Activated T-helper 2 cell treated with anti-CD3 and anti-CD28 coated beads, Interferon-gamma antibody, Interleukin-2, Interleukin-4, amounts not matched to agents 10 μg/mL and 5 μg/mL and 100 μg/mL, durations not matched to agents 14 hours and 24 hours and 36 hours (primary cell): ENCODE data around the gene TRIM38. TPM values are rescaled to one million over a fixed set of nuclear protein-coding genes. Genes with fewer than 3 reads are reported as not detected.
"Not testable (repeated sequence)": the region's sequence is repeated elsewhere in the genome, so short reads cannot be mapped to it uniquely, and the experiment has no call there.

Experiments
- DNase-seq: peaks from one replicate; pipeline ENCODE4 v3.0.0; 2021; ENCODE audit warnings: low spot score
- H3K27ac Mint-ChIP-seq: one replicate; pipeline ENCODE4 v1.8.0; 2021; ENCODE audit warnings: mixed read lengths
- H3K27me3 Mint-ChIP-seq: one replicate; pipeline ENCODE4 v1.8.0; 2021; ENCODE audit warnings: low read depth, mixed read lengths
- H3K36me3 Mint-ChIP-seq: one replicate; pipeline ENCODE4 v1.8.0; 2021; ENCODE audit warnings: low read depth, mixed read lengths
- H3K4me1 Mint-ChIP-seq: one replicate; pipeline ENCODE4 v1.8.0; 2021; ENCODE audit warnings: low read depth, mixed read lengths
- H3K4me3 Mint-ChIP-seq: one replicate; pipeline ENCODE4 v1.8.0; 2021; ENCODE audit warnings: low read depth, mild to moderate bottlenecking, moderate library complexity, mixed read lengths
- H3K9me3 Mint-ChIP-seq: one replicate; pipeline ENCODE4 v1.8.0; 2021; ENCODE audit warnings: mixed read lengths
- intact Hi-C: fragments of 100-400 bp; cut with micrococcal nuclease; formaldehyde crosslinking; loops from one replicate; pipeline ENCODE4 v1.15.1; 2023
- total RNA-seq: library from RNA; stranded (reverse); gene quantifications from 2 replicates; pipeline ENCODE4 v1.2.3, GENCODE V29; 2022

TRIM38 gene
- total RNA-seq, 1 donor from 2014 or later, result 29.2 TPM

DNA sequence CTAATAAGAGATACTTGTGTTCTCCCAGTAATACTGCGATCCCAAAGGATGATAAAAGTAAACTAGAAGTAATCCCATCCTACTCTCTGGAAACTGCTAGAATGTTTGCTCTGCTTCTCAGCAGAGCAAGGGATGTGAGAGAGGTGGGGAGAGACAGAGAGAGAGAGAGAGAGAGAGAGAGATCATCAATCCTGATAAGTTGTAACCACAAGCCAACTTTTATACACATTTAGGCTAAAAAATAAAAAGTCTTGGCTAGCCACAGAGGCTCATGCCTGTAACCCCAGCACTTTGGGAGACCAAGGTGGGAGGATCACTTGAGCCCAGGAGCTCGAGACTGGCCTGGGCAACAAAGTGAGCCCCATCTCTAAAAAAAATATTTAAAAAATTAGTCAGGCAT, 16.0 kb upstream of the TRIM38 start:
- peaks cover 8% of the 10 kb centered on the region for H3K36me3 Mint-ChIP-seq
- peaks cover 8% of the 10 kb centered on the region for H3K9me3 Mint-ChIP-seq
- peak; percentile 22 for DNase-seq
- peak overlapping the region; percentile 69 for H3K27ac Mint-ChIP-seq
- peaks cover 2% of the 10 kb centered on the region for H3K27me3 Mint-ChIP-seq
- intact Hi-C loops, result loop anchor here (5.0 kb wide), 1 partner anchor 46 kb away; no protein-coding TSS in a partner anchor
- H3K4me1 Mint-ChIP-seq, result peaks cover 34% of the 10 kb centered on the region
- no peak overlapping the region for H3K4me3 Mint-ChIP-seq

DNA sequence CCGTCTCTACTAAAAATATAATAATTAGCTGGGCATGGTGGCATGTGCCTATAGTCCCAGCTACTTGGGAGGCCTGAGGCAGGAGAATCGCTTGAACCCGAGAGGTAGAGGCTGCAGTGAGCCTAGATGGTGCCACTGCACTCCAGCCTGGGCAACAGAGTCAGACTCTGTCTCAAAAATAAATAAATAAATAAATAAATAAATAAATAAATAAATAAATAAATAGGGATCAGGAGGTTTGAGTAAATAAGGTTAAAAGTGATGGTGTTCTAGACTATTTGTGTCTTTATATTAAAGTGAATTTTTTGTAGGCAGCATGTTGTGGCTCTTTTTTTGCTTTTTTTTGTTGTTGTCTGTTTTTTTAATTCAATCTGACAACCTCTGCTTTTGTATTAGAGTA, 15.1 kb upstream of the TRIM38 start:
- H3K27ac Mint-ChIP-seq, result not testable (repeated sequence)
- intact Hi-C loops, result loop anchor here (5.0 kb wide), 1 partner anchor 45 kb away; no protein-coding TSS in a partner anchor

DNA sequence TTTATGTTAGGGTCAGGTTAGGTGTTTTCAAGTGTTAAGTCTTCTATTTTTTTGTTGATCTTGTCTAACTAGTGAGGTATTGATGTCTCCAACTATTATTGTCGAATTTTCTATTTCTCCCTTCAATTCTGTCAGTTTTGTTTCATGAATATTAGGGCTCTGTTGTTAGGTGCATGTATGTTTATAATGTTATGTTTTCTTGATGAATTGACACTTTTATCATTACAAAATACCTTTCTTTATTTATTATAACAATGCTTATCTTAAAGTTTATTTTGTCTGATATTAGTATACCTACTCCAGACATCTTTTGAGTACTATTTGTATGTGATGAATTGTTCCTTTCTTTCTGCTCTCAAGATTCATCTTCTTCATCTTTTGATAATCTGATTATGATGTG, 12.9 kb upstream of the TRIM38 start:
- intact Hi-C loops, result loop anchor here (5.0 kb wide), 1 partner anchor 43 kb away; no protein-coding TSS in a partner anchor
- Mint-ChIP-seq H3K36me3 (peaks cover 14% of the 10 kb centered on the region), H3K27me3 (no peaks in the 10 kb centered on the region), H3K4me1 (peaks cover 22% of the 10 kb centered on the region), H3K4me3 (no peak overlapping the region), H3K27ac (no peak overlapping the region), H3K9me3 (peaks cover 8% of the 10 kb centered on the region)
- no peak for DNase-seq

More for the DNA sequence above, 15.1 kb upstream of the TRIM38 start:
- not testable (repeated sequence) for H3K9me3 Mint-ChIP-seq, H3K27me3 Mint-ChIP-seq, H3K4me3 Mint-ChIP-seq, DNase-seq
- H3K4me1 Mint-ChIP-seq, result peaks cover 32% of the 10 kb centered on the region
- peaks cover 13% of the 10 kb centered on the region for H3K36me3 Mint-ChIP-seq

DNA sequence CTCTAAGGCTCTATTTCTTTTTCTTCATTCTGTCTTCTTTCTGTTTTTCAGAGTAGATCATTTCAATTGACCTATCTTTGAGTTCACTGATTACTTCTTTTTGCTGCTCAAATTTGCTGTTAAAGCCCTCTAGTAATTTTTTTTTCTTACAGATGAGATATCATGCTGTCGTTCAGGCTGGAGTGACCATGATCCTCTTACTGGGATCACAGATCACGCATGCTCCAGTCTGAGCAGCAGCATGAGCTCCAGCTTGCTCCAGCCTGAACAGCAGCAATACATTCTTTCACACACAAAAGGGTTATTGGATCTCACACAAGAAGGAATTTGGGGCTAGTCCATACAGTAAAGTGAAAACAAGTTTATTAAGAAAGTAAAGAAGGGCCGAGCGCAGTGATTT, 12.3 kb upstream of the TRIM38 start:
- Mint-ChIP-seq H3K27me3 (no peaks in the 10 kb centered on the region), H3K27ac (no peak overlapping the region)
- intact Hi-C loops, result no loop called here

DNA sequence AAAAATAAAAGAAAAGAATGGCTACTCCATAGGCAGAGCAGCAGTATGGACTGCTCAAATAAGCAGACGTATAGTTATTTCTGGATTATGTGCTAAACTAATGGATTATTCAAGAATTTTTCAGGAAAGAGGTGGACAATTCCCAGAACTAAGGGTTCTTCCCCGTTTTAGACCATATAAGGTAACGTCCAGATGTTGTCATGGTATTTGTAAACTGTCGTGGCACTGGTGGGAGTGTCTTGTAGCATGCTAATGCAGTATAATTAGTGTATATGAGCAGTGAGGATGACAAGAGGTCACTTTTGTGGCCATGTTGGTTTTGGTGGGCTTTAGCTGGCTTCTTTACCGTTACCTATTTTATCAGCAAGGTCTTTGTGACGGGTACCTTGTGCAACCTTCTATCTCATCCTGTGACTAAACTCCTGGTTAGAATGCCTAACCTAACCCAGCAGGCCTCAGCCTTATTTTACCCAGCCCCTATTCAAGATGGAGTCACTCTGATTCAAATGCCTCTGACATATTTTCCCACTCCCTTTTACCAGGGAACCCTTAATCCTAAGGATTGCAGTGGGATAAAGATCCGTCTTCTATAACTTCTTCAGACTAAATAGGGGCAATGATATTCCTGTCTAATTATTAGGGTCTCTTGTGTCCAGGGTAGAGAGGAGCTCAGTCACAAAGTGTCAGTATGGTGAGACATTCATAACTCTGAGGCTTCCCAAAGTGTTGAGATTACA, 11.1 kb upstream of the TRIM38 start:
- Mint-ChIP-seq H3K4me1 (peaks cover 6% of the 10 kb centered on the region), H3K27me3 (no peaks in the 10 kb centered on the region), H3K4me3 (no peak overlapping the region), H3K9me3 (no peaks in the 10 kb centered on the region), H3K36me3 (peaks cover 6% of the 10 kb centered on the region), H3K27ac (no peak overlapping the region)
- intact Hi-C loops, result no loop called here
- DNase-seq, result no peak

More for the DNA sequence above, 12.3 kb upstream of the TRIM38 start:
- Mint-ChIP-seq H3K4me3 (no peak overlapping the region), H3K4me1 (peaks cover 16% of the 10 kb centered on the region), H3K36me3 (peaks cover 13% of the 10 kb centered on the region), H3K9me3 (peaks cover 7% of the 10 kb centered on the region)
- no peak for DNase-seq

DNA sequence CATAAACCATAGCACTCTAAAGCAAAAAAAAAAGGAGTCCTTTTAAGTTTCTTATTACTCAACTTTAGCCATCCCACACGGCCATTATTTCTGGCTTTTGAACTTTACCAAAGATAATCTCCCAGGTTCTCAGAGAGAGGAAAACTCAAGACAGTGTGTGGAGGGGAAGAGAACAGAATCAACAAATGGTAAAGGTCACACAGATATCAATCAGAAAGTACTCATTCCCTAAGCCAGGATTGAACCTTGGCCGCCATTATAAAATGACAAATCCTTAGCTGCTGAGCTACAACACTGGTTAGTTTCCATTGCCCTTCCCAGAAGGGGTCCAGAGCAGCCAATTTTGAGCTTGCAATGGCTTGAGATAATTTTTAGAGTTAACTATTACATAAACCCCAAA, 10.1 kb upstream of the TRIM38 start:
- intact Hi-C loops, result no loop called here
- H3K27me3 Mint-ChIP-seq, result no peaks in the 10 kb centered on the region
- H3K4me1 Mint-ChIP-seq, result peaks cover 4% of the 10 kb centered on the region
- H3K27ac Mint-ChIP-seq, result no peak overlapping the region
- H3K36me3 Mint-ChIP-seq, result peaks cover 6% of the 10 kb centered on the region
- H3K4me3 Mint-ChIP-seq, result no peak overlapping the region
- peaks cover 5% of the 10 kb centered on the region for H3K9me3 Mint-ChIP-seq
- no peak for DNase-seq

DNA sequence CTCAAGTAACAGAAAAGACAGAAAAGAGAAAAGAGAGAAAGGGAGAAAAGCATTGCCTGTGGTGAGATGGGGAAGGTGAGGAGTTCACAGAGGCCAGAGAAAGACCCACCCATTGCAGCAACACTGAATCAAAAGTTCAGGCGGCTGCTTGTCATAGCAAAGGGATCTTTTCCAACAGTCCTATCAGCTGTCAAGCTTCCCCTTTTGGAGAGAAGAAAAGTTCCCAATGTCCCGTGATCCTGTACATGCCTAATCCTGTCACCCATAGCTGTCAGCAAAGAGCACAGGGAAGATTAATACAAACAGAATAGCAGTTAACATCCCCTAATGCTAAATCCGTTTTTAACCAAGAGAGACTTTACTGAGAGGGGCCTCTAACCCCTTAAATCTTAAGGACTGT, 8.9 kb upstream of the TRIM38 start:
- H3K27me3 Mint-ChIP-seq, result no peaks in the 10 kb centered on the region
- no peak overlapping the region for H3K27ac Mint-ChIP-seq
- peaks cover 14% of the 10 kb centered on the region for H3K36me3 Mint-ChIP-seq
- peaks cover 11% of the 10 kb centered on the region for H3K4me1 Mint-ChIP-seq
- intact Hi-C loops, result no loop called here
- no peak overlapping the region for H3K4me3 Mint-ChIP-seq
- no peak for DNase-seq
- H3K9me3 Mint-ChIP-seq, result peaks cover 13% of the 10 kb centered on the region

DNA sequence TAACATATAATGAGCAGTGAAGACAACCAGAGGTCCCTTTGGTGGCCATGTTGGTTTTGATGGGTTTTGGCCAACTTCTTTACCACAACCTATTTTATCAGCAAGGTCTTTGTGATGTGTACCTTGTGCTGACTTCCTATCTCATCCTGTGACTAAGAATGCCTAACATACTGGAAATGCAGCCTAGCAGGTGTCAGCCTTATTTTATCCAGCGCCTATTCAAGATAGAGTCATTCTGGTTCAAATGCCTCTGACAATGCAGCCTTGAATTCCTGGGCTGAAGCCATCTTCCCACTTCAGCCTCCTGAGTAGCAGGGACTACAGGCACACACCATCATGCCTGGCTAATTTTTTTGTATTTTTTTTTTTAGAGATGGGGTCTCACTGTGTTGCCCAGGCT, 7.8 kb upstream of the TRIM38 start:
- no peak overlapping the region for H3K27ac Mint-ChIP-seq
- DNase-seq, result no peak
- peaks cover 24% of the 10 kb centered on the region for H3K36me3 Mint-ChIP-seq
- peaks cover 23% of the 10 kb centered on the region for H3K9me3 Mint-ChIP-seq
- H3K4me3 Mint-ChIP-seq, result no peak overlapping the region
- peaks cover 22% of the 10 kb centered on the region for H3K4me1 Mint-ChIP-seq
- no peaks in the 10 kb centered on the region for H3K27me3 Mint-ChIP-seq
- intact Hi-C loops, result no loop called here

DNA sequence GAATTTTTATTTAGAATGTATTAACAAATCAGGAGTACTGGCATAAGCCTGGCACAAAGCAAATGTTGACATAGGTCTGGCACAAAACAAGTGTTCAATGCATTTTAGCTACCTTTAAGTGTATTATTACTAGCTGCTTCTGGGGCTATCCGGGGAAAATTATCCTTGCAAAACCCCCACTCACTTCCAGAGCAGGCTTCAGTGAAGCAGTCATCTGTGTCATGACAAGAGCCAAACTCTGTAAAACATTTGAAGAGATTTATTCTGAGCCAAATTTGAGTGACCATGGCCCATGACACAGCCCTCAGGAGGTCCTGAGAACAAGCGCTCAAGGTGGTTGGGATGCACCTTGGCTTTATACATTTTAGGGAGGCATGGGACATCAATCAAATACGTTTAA, 6.4 kb upstream of the TRIM38 start:
- H3K36me3 Mint-ChIP-seq, result peaks cover 33% of the 10 kb centered on the region
- intact Hi-C loops, result no loop called here
- peaks cover 37% of the 10 kb centered on the region for H3K9me3 Mint-ChIP-seq
- no peaks in the 10 kb centered on the region for H3K27me3 Mint-ChIP-seq
- peaks cover 32% of the 10 kb centered on the region for H3K4me1 Mint-ChIP-seq
- no peak for DNase-seq
- H3K4me3 Mint-ChIP-seq, result no peak overlapping the region
- no peak overlapping the region for H3K27ac Mint-ChIP-seq

DNA sequence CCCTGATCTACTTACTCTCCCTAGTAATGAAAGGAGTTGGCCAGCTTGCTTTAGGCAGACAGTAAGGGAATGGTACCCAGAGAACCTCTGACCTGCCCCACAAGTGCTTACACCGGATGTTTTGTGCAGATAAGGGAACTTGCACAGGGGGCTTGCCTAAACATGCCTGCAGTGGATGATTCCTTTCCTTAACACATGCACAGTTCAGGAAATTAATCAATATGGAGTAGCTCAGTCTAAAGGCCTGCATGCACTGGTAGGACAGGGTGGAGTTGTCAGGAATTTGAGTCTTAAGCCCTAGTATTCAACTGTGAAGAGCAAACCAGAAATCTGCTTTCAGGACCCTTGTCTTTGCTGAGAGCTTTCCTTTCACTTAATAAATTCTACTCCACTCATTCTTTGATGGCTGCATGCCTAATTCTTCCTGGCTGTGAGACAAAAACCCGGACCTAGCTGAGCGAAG, 3.9 kb upstream of the TRIM38 start:
- no peak overlapping the region for H3K4me3 Mint-ChIP-seq
- H3K4me1 Mint-ChIP-seq, result peaks cover 44% of the 10 kb centered on the region
- no peak for DNase-seq
- H3K27ac Mint-ChIP-seq, result peak overlapping the region; percentile 52
- H3K36me3 Mint-ChIP-seq, result peaks cover 37% of the 10 kb centered on the region
- intact Hi-C loops, result no loop called here
- H3K27me3 Mint-ChIP-seq, result no peaks in the 10 kb centered on the region
- H3K9me3 Mint-ChIP-seq, result peaks cover 37% of the 10 kb centered on the region

DNA sequence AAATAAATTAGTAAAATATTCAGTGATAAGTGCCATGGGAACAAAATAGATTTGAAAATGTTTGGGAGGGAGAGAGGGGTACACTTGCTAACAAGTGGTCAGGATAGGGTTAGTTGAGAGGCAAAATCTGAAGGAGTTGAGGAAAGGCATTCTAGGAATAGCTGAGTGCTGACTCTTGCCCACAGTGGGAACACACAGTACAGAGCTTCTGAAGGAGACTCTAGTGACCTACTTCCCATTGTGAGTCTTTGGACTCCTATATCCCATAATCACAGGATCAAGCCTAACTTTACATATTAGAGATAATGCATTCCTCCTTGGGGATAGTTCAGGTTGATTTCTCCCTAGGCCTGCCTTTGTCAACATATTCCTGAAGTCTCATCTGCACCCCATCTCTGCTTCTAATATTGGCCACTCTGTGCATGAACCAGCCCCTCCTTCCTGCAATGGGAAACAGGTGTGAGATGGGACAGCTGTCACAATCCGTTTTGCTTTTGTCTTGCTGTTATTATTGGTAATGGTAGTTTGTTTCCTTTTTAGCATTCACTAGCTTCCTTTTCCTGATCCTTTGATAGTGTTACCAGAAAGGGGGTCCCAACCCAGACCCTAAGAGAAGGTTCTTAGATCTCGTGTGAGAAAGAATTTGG, 2.6 kb upstream of the TRIM38 start:
- no peaks in the 10 kb centered on the region for H3K27me3 Mint-ChIP-seq
- intact Hi-C loops, result no loop called here
- peaks cover 51% of the 10 kb centered on the region for H3K4me1 Mint-ChIP-seq
- peak overlapping the region; percentile 19 for H3K27ac Mint-ChIP-seq
- peaks cover 37% of the 10 kb centered on the region for H3K9me3 Mint-ChIP-seq
- peaks cover 48% of the 10 kb centered on the region for H3K36me3 Mint-ChIP-seq
- no peak overlapping the region for H3K4me3 Mint-ChIP-seq
- no peak for DNase-seq

DNA sequence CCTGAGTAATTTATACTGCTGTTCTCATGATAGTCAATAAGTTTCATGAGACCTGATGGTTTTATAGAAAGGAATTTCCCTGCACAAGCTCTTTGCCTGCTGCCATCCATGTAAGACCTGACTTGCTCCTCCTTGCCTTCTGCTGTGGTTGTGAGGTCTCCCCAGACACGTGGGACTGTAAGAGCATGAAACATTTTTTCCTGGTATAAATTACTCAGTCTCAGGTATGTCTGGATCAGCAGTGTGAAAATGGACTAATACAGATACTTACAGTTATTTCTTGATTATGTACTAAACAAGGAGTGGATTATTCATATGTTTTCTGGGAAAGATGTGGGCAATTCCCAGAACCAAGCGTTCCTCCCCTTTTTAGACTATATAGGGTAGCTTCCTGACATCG, 1.9 kb upstream of the TRIM38 start:
- no peak for DNase-seq
- Mint-ChIP-seq H3K4me3 (no peak overlapping the region), H3K27me3 (no peaks in the 10 kb centered on the region), H3K36me3 (peaks cover 53% of the 10 kb centered on the region), H3K9me3 (peaks cover 37% of the 10 kb centered on the region), H3K27ac (peak overlapping the region; percentile 98), H3K4me1 (peaks cover 51% of the 10 kb centered on the region)
- intact Hi-C loops, result no loop called here

DNA sequence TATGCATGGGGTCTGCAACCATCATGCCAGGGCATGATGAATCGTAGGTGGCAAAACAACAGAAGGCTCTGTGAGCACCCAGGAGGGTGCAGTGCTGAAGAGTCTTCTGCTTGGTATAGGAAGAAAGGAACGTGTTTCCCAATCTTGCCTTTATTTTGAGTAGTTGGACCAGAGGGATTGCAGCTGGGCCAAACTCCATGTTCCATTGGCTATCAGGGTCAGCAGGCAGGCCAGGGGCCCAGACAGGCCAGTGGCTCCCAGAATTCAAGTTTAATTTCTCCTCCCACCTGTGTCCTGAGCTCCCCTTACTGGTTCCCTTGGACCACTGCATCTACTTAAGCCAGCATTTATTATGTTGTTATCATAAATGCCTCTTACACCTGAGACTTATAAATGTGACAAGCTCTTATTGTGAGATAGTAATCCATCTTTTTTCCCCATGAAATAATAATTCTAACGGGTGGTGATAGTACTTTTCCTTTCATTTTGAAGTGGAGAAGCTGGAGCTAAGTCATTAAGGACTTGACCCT, 918 bp upstream of the TRIM38 start:
- peaks cover 37% of the 10 kb centered on the region for H3K9me3 Mint-ChIP-seq
- peaks cover 55% of the 10 kb centered on the region for H3K4me1 Mint-ChIP-seq
- intact Hi-C loops, result loop anchor here (1.0 to 2.0 kb wide), 4 partner anchors 16 to 59 kb away; a partner anchor contains a TSS
- peak overlapping the region; percentile 98 for H3K27ac Mint-ChIP-seq
- peaks cover 62% of the 10 kb centered on the region for H3K36me3 Mint-ChIP-seq
- peak overlapping the region; percentile 99 for H3K4me3 Mint-ChIP-seq
- no peaks in the 10 kb centered on the region for H3K27me3 Mint-ChIP-seq
- DNase-seq, result no peak
